ENCODE data around the gene HDAC7. TPM values are rescaled to one million over a fixed set of nuclear protein-coding genes. Genes with fewer than 3 reads are reported as not detected.

Gene HDAC7
- total and polyA plus RNA-seq, 2 of the 13 experiments (the other 11 are each of a cell fraction or from before 2014, with no cell fraction given): 4.6 to 10.8 TPM

DNA sequence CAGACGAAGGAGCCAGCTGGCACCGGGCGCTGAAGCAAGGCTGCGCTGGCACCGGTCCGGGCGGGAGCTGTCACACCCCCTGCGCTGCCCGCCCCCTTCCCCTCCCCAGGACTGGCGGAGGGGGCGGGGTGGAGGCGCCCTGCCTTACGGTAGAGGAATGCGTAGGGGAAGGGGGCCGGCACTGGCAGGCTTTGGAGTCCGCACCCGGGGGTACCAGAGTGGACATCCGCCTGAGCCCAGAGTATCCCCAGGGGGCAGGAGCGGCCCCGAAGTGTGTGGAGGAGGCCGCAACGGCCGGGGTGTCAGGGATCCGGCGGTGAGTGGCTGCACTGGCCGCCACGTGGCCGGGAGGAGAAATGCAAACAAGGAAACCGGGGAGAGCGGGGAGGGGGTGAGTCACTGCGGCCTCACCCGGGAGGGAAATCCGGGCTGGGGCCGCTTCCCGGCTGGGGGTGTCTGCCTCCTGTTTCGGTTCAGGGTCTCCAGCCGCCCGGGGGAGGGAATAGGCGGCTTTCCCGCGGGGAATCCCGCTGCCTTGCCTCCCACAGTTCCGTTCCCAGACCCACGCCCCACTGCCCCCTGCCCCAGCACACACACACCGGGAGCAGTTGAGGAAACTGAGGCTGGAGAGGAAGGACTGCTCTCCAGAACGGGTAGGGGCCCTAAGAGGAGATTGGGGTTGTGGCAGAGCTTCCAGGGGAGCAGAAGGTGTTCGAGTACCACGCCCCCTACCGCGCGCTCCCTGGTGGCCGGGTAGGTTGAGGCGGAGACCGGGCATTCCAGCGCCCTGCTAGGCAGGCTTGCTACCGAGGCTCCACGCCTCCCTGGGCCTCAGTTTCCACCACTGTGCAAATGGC is 60.6 kb downstream of the HDAC7 start, which contains the start of gene RAPGEF3 (continued):
- TF ChIP-seq, protein P1, sequence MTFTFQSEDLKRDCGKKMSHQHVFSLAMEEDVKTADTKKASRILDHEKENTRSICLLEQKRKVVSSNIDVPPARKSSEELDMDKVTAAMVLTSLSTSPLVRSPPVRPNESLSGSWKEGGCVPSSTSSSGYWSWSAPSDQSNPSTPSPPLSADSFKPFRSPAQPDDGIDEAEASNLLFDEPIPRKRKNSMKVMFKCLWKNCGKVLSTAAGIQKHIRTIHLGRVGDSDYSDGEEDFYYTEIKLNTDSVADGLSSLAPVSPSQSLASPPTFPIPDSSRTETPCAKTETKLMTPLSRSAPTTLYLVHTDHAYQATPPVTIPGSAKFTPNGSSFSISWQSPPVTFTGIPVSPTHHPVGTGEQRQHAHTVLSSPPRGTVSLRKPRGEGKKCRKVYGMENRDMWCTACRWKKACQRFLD (CRISPR knock-in tag; IDR thresholded peaks at IDR 0.05; ENCODE audit: borderline replicate concordance): no peak
- TF ChIP-seq ZNF567 (CRISPR knock-in tag; IDR thresholded peaks at IDR 0.05; ENCODE audit: borderline replicate concordance) (no peak), KLF15 (CRISPR knock-in tag; IDR thresholded peaks at IDR 0.05; ENCODE audit: borderline replicate concordance) (no peak), ZNF550 (CRISPR knock-in tag; IDR thresholded peaks at IDR 0.05; ENCODE audit: borderline replicate concordance) (no peak), FOSL2 (CRISPR knock-in tag; IDR thresholded peaks at IDR 0.05) (peak; percentile 85), ZFP90 (CRISPR knock-in tag; IDR thresholded peaks at IDR 0.05; ENCODE audit: borderline replicate concordance) (no peak), NAIF1 (CRISPR knock-in tag; IDR thresholded peaks at IDR 0.05; ENCODE audit: borderline replicate concordance) (no peak), GABPB1 (CRISPR knock-in tag; IDR thresholded peaks at IDR 0.05) (peak; percentile 69; the same call in 1 of the 2 replicates), RFXAP (CRISPR knock-in tag; IDR thresholded peaks at IDR 0.05; ENCODE audit: borderline replicate concordance) (no peak), KLF12 (CRISPR knock-in tag; IDR thresholded peaks at IDR 0.05; ENCODE audit: borderline replicate concordance) (no peak), MTF1 (CRISPR knock-in tag; IDR thresholded peaks at IDR 0.05) (no peak), ZNF737 (CRISPR knock-in tag; IDR thresholded peaks at IDR 0.05; ENCODE audit: borderline replicate concordance) (no peak), TAF1 (CRISPR knock-in tag; IDR thresholded peaks at IDR 0.05) (no peak)
- TF ChIP-seq, protein P2, sequence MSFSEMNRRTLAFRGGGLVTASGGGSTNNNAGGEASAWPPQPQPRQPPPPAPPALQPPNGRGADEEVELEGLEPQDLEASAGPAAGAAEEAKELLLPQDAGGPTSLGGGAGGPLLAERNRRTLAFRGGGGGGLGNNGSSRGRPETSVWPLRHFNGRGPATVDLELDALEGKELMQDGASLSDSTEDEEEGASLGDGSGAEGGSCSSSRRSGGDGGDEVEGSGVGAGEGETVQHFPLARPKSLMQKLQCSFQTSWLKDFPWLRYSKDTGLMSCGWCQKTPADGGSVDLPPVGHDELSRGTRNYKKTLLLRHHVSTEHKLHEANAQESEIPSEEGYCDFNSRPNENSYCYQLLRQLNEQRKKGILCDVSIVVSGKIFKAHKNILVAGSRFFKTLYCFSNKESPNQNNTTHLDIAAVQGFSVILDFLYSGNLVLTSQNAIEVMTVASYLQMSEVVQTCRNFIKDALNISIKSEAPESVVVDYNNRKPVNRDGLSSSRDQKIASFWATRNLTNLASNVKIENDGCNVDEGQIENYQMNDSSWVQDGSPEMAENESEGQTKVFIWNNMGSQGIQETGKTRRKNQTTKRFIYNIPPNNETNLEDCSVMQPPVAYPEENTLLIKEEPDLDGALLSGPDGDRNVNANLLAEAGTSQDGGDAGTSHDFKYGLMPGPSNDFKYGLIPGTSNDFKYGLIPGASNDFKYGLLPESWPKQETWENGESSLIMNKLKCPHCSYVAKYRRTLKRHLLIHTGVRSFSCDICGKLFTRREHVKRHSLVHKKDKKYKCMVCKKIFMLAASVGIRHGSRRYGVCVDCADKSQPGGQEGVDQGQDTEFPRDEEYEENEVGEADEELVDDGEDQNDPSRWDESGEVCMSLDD (CRISPR knock-in tag; IDR thresholded peaks at IDR 0.05; ENCODE audit: borderline replicate concordance): 0 out of 2 replicates have a peak, but pooled peaks have one; percentile 45
- TF ChIP-seq, protein P3, sequence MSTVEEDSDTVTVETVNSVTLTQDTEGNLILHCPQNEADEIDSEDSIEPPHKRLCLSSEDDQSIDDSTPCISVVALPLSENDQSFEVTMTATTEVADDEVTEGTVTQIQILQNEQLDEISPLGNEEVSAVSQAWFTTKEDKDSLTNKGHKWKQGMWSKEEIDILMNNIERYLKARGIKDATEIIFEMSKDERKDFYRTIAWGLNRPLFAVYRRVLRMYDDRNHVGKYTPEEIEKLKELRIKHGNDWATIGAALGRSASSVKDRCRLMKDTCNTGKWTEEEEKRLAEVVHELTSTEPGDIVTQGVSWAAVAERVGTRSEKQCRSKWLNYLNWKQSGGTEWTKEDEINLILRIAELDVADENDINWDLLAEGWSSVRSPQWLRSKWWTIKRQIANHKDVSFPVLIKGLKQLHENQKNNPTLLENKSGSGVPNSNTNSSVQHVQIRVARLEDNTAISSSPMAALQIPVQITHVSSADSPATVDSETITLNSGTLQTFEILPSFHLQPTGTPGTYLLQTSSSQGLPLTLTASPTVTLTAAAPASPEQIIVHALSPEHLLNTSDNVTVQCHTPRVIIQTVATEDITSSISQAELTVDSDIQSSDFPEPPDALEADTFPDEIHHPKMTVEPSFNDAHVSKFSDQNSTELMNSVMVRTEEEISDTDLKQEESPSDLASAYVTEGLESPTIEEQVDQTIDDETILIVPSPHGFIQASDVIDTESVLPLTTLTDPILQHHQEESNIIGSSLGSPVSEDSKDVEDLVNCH (CRISPR knock-in tag; IDR thresholded peaks at IDR 0.05): no peak
- TF ChIP-seq, protein P4, sequence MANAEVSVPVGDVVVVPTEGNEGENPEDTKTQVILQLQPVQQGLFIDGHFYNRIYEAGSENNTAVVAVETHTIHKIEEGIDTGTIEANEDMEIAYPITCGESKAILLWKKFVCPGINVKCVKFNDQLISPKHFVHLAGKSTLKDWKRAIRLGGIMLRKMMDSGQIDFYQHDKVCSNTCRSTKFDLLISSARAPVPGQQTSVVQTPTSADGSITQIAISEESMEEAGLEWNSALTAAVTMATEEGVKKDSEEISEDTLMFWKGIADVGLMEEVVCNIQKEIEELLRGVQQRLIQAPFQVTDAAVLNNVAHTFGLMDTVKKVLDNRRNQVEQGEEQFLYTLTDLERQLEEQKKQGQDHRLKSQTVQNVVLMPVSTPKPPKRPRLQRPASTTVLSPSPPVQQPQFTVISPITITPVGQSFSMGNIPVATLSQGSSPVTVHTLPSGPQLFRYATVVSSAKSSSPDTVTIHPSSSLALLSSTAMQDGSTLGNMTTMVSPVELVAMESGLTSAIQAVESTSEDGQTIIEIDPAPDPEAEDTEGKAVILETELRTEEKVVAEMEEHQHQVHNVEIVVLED (CRISPR knock-in tag; IDR thresholded peaks at IDR 0.05; ENCODE audit: borderline replicate concordance): no peak
- TF ChIP-seq, protein P5, sequence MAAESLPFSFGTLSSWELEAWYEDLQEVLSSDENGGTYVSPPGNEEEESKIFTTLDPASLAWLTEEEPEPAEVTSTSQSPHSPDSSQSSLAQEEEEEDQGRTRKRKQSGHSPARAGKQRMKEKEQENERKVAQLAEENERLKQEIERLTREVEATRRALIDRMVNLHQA (CRISPR knock-in tag; IDR thresholded peaks at IDR 0.05): no peak
- TF ChIP-seq, protein P6, sequence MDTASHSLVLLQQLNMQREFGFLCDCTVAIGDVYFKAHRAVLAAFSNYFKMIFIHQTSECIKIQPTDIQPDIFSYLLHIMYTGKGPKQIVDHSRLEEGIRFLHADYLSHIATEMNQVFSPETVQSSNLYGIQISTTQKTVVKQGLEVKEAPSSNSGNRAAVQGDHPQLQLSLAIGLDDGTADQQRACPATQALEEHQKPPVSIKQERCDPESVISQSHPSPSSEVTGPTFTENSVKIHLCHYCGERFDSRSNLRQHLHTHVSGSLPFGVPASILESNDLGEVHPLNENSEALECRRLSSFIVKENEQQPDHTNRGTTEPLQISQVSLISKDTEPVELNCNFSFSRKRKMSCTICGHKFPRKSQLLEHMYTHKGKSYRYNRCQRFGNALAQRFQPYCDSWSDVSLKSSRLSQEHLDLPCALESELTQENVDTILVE (CRISPR knock-in tag; IDR thresholded peaks at IDR 0.05): no peak

Measured in HepG2 (cell line).